Embryonic facial prominence (tissue), 1 donor: ENCODE data around the gene KRTAP10-10.
"Not testable (repeated sequence)": the region's sequence is repeated elsewhere in the genome, so short reads cannot be mapped to it uniquely, and the experiment has no call there.

Experiments
- DNase-seq: peaks from one replicate; pipeline ENCODE4 v3.0.0-alpha.2; 2016; ENCODE audit errors: extremely low spot score

The KRTAP10-10 gene

GRCh38 chr21:44637018-44637850 lies at the start of gene KRTAP10-10:
Gene KRTAP10-10, plus strand, starts transcription at chr21:44637356. Its CDS starts 62 bp downstream, at chr21:44637418.
- DNase-seq, result no peak

GRCh38 chr21:44589094-44589493 lies 48.1 kb upstream of the KRTAP10-10 start:
- DNase-seq, result no peak

- no peak for DNase-seq
These were observed 47.4 kb upstream of the KRTAP10-10 start for GRCh38 chr21:44589586-44590305.

GRCh38 chr21:44590311-44590721 lies 46.8 kb upstream of the KRTAP10-10 start:
- DNase-seq, result no peak

GRCh38 chr21:44590897-44591800 lies 46.0 kb upstream of the KRTAP10-10 start:
- not testable (repeated sequence) for DNase-seq

- DNase-seq, result not testable (repeated sequence)
These were observed 45.4 kb upstream of the KRTAP10-10 start for GRCh38 chr21:44591801-44592130.

- no peak for DNase-seq
These were observed 44.5 kb upstream of the KRTAP10-10 start, which contains the start of gene KRTAP10-6 for GRCh38 chr21:44592446-44593311. Gene KRTAP10-6, minus strand, starts transcription at chr21:44592505. Its CDS starts 21 bp downstream, at chr21:44592484.

GRCh38 chr21:44593598-44594405 lies 43.4 kb upstream of the KRTAP10-10 start:
- DNase-seq, result no peak

- DNase-seq, result no peak
These were observed 42.7 kb upstream of the KRTAP10-10 start for GRCh38 chr21:44594406-44594916.

GRCh38 chr21:44595524-44595923 lies 41.6 kb upstream of the KRTAP10-10 start:
- no peak for DNase-seq

GRCh38 chr21:44596068-44596725 lies 41.0 kb upstream of the KRTAP10-10 start:
- no peak for DNase-seq

GRCh38 chr21:44598061-44598460 lies 39.1 kb upstream of the KRTAP10-10 start:
- no peak for DNase-seq

- no peak for DNase-seq
These were observed 37.7 kb upstream of the KRTAP10-10 start for GRCh38 chr21:44599264-44600029.

- not testable (repeated sequence) for DNase-seq
These were observed 36.8 kb upstream of the KRTAP10-10 start, which contains the start of gene KRTAP10-7 for GRCh38 chr21:44600118-44600978. Gene KRTAP10-7, plus strand, starts transcription at chr21:44600597. Its CDS starts 25 bp downstream, at chr21:44600622.

- not testable (repeated sequence) for DNase-seq
These were observed 36.1 kb upstream of the KRTAP10-10 start for GRCh38 chr21:44601091-44601490.

GRCh38 chr21:44601596-44602462 lies 35.3 kb upstream of the KRTAP10-10 start:
- no peak for DNase-seq
